ENCODE measurements around the gene MVB12B. TPM values are rescaled to one million over a fixed set of nuclear protein-coding genes. Genes with fewer than 3 reads are reported as not detected.

Gene MVB12B
- total and polyA plus RNA-seq, 2 donors: 4.4 to 11.5 TPM

- Histone ChIP-seq H3K9me3 (ENCODE audit: control insufficient read depth in 2 of 2, insufficient read depth in 1 of 2, low read length in 1 of 2) (no peaks in the 10 kb centered on the region), H3K27ac (ENCODE audit: low read depth in 1 of 2, low read length in 1 of 2) (no peak overlapping the region), H3K36me3 (ENCODE audit: control insufficient read depth in 2 of 2, insufficient read depth in 2 of 2, low read length in 1 of 2) (no peaks in the 10 kb centered on the region), H3K4me3 (ENCODE audit: low read length in 2 of 2) (no peak overlapping the region), H3K27me3 (ENCODE audit: control insufficient read depth in 2 of 2, insufficient read depth in 1 of 2, low read length in 1 of 2) (peaks cover 0 to 5% of the 10 kb centered on the region in 2 donors), H3K4me1 (ENCODE audit: control insufficient read depth in 2 of 2, insufficient read depth in 2 of 2, low read length in 2 of 2) (peaks cover 10% of the 10 kb centered on the region in 2 donors)
- DNase-seq (ENCODE audit: low read depth in 6 of 9, low spot score in 9 of 9): no peak
- 97% methylated on average over 1 of the region's 1 CpG for WGBS
These were observed 4.9 kb upstream of the MVB12B start for GRCh38 chr9:126321742-126322141.

- no peak overlapping the region for H3K27ac ChIP-seq (ENCODE audit: low read depth in 1 of 2, low read length in 1 of 2)
- no peaks in the 10 kb centered on the region for H3K9me3 ChIP-seq (ENCODE audit: control insufficient read depth in 2 of 2, insufficient read depth in 1 of 2, low read length in 1 of 2)
- H3K27me3 ChIP-seq (ENCODE audit: control insufficient read depth in 2 of 2, insufficient read depth in 1 of 2, low read length in 1 of 2): peaks cover 0 to 11% of the 10 kb centered on the region in 2 donors
- H3K36me3 ChIP-seq (ENCODE audit: control insufficient read depth in 2 of 2, insufficient read depth in 2 of 2, low read length in 1 of 2): no peaks in the 10 kb centered on the region
- peaks cover 20 to 22% of the 10 kb centered on the region in 2 donors for H3K4me1 ChIP-seq (ENCODE audit: control insufficient read depth in 2 of 2, insufficient read depth in 2 of 2, low read length in 2 of 2)
- no peak for DNase-seq (ENCODE audit: low read depth in 6 of 9, low spot score in 9 of 9)
- peak overlapping the region in 1 of 2 donors; percentile 94 for H3K4me3 ChIP-seq (ENCODE audit: low read length in 2 of 2)
- 91% methylated on average over 6 of the region's 6 CpGs for WGBS
These were observed 808 bp upstream of the MVB12B start for GRCh38 chr9:126325821-126326220.

- peak in 2 of 9 donors; percentile 27 to 50 for DNase-seq (ENCODE audit: low read depth in 6 of 9, low spot score in 9 of 9)
These were observed 531 bp downstream of the MVB12B start for GRCh38 chr9:126327006-126327713.

GRCh38 chr9:126327714-126328185 is 1.1 kb downstream of the MVB12B start:
- Histone ChIP-seq H3K27me3 (ENCODE audit: control insufficient read depth in 2 of 2, insufficient read depth in 1 of 2, low read length in 1 of 2) (peaks cover 0 to 11% of the 10 kb centered on the region in 2 donors), H3K4me3 (ENCODE audit: low read length in 2 of 2) (peak overlapping the region; percentile 35 to 94), H3K36me3 (ENCODE audit: control insufficient read depth in 2 of 2, insufficient read depth in 2 of 2, low read length in 1 of 2) (no peaks in the 10 kb centered on the region), H3K4me1 (ENCODE audit: control insufficient read depth in 2 of 2, insufficient read depth in 2 of 2, low read length in 2 of 2) (peaks cover 30 to 33% of the 10 kb centered on the region in 2 donors), H3K9me3 (ENCODE audit: control insufficient read depth in 2 of 2, insufficient read depth in 1 of 2, low read length in 1 of 2) (no peaks in the 10 kb centered on the region), H3K27ac (ENCODE audit: low read depth in 1 of 2, low read length in 1 of 2) (peak overlapping the region; percentile 6 to 53)
- DNase-seq (ENCODE audit: low read depth in 6 of 9, low spot score in 9 of 9): no peak
- WGBS: 54% methylated on average over 5 of the region's 5 CpGs

More at GRCh38 chr9:126327006-126327713, 531 bp downstream of the MVB12B start:
- Histone ChIP-seq H3K27me3 (ENCODE audit: control insufficient read depth in 2 of 2, insufficient read depth in 1 of 2, low read length in 1 of 2) (peaks cover 0 to 11% of the 10 kb centered on the region in 2 donors), H3K4me3 (ENCODE audit: low read length in 2 of 2) (peak overlapping the region; percentile 35 to 94), H3K36me3 (ENCODE audit: control insufficient read depth in 2 of 2, insufficient read depth in 2 of 2, low read length in 1 of 2) (no peaks in the 10 kb centered on the region), H3K4me1 (ENCODE audit: control insufficient read depth in 2 of 2, insufficient read depth in 2 of 2, low read length in 2 of 2) (peaks cover 27 to 29% of the 10 kb centered on the region in 2 donors), H3K27ac (ENCODE audit: low read depth in 1 of 2, low read length in 1 of 2) (peak overlapping the region in 1 of 2 donors; percentile 87), H3K9me3 (ENCODE audit: control insufficient read depth in 2 of 2, insufficient read depth in 1 of 2, low read length in 1 of 2) (no peaks in the 10 kb centered on the region)
- WGBS: 9% methylated on average over 59 of the region's 59 CpGs

GRCh38 chr9:126328407-126328806 is 1.8 kb downstream of the MVB12B start:
- 95% methylated on average over 3 of the region's 3 CpGs for WGBS
- H3K9me3 ChIP-seq (ENCODE audit: control insufficient read depth in 2 of 2, insufficient read depth in 1 of 2, low read length in 1 of 2): no peaks in the 10 kb centered on the region
- H3K4me3 ChIP-seq (ENCODE audit: low read length in 2 of 2): peak overlapping the region in 1 of 2 donors; percentile 94
- H3K27ac ChIP-seq (ENCODE audit: low read depth in 1 of 2, low read length in 1 of 2): no peak overlapping the region
- DNase-seq (ENCODE audit: low read depth in 6 of 9, low spot score in 9 of 9): no peak
- peaks cover 30 to 33% of the 10 kb centered on the region in 2 donors for H3K4me1 ChIP-seq (ENCODE audit: control insufficient read depth in 2 of 2, insufficient read depth in 2 of 2, low read length in 2 of 2)
- no peaks in the 10 kb centered on the region for H3K36me3 ChIP-seq (ENCODE audit: control insufficient read depth in 2 of 2, insufficient read depth in 2 of 2, low read length in 1 of 2)
- peaks cover 0 to 11% of the 10 kb centered on the region in 2 donors for H3K27me3 ChIP-seq (ENCODE audit: control insufficient read depth in 2 of 2, insufficient read depth in 1 of 2, low read length in 1 of 2)

GRCh38 chr9:126329476-126330275 is 3.0 kb downstream of the MVB12B start:
- Histone ChIP-seq H3K9me3 (ENCODE audit: control insufficient read depth in 2 of 2, insufficient read depth in 1 of 2, low read length in 1 of 2) (no peaks in the 10 kb centered on the region), H3K4me1 (ENCODE audit: control insufficient read depth in 2 of 2, insufficient read depth in 2 of 2, low read length in 2 of 2) (peaks cover 30 to 37% of the 10 kb centered on the region in 2 donors), H3K36me3 (ENCODE audit: control insufficient read depth in 2 of 2, insufficient read depth in 2 of 2, low read length in 1 of 2) (no peaks in the 10 kb centered on the region), H3K27me3 (ENCODE audit: control insufficient read depth in 2 of 2, insufficient read depth in 1 of 2, low read length in 1 of 2) (peaks cover 0 to 11% of the 10 kb centered on the region in 2 donors), H3K27ac (ENCODE audit: low read depth in 1 of 2, low read length in 1 of 2) (peak overlapping the region in 1 of 2 donors; percentile 53), H3K4me3 (ENCODE audit: low read length in 2 of 2) (no peak overlapping the region)
- peak in 1 of 9 donors; percentile 33 for DNase-seq (ENCODE audit: low read depth in 6 of 9, low spot score in 9 of 9)
- WGBS: 90% methylated on average over 10 of the region's 10 CpGs

GRCh38 chr9:126330536-126330935 is 3.9 kb downstream of the MVB12B start:
- no peak overlapping the region for H3K27ac ChIP-seq (ENCODE audit: low read depth in 1 of 2, low read length in 1 of 2)

GRCh38 chr9:126331964-126332748 is 5.5 kb downstream of the MVB12B start:
- H3K27me3 ChIP-seq (ENCODE audit: control insufficient read depth in 2 of 2, insufficient read depth in 1 of 2, low read length in 1 of 2): peaks cover 0 to 6% of the 10 kb centered on the region in 2 donors
- WGBS: 66% methylated on average over 8 of the region's 8 CpGs
- no peak overlapping the region for H3K27ac ChIP-seq (ENCODE audit: low read depth in 1 of 2, low read length in 1 of 2)
- H3K4me1 ChIP-seq (ENCODE audit: control insufficient read depth in 2 of 2, insufficient read depth in 2 of 2, low read length in 2 of 2): peaks cover 24 to 34% of the 10 kb centered on the region in 2 donors
- no peak overlapping the region for H3K4me3 ChIP-seq (ENCODE audit: low read length in 2 of 2)
- no peaks in the 10 kb centered on the region for H3K36me3 ChIP-seq (ENCODE audit: control insufficient read depth in 2 of 2, insufficient read depth in 2 of 2, low read length in 1 of 2)
- peak in 3 of 9 donors; percentile 23 to 58 (median 34) for DNase-seq (ENCODE audit: low read depth in 6 of 9, low spot score in 9 of 9)
- H3K9me3 ChIP-seq (ENCODE audit: control insufficient read depth in 2 of 2, insufficient read depth in 1 of 2, low read length in 1 of 2): no peaks in the 10 kb centered on the region

More at GRCh38 chr9:126330536-126330935, 3.9 kb downstream of the MVB12B start:
- Histone ChIP-seq H3K4me3 (ENCODE audit: low read length in 2 of 2) (no peak overlapping the region), H3K9me3 (ENCODE audit: control insufficient read depth in 2 of 2, insufficient read depth in 1 of 2, low read length in 1 of 2) (no peaks in the 10 kb centered on the region), H3K36me3 (ENCODE audit: control insufficient read depth in 2 of 2, insufficient read depth in 2 of 2, low read length in 1 of 2) (no peaks in the 10 kb centered on the region), H3K4me1 (ENCODE audit: control insufficient read depth in 2 of 2, insufficient read depth in 2 of 2, low read length in 2 of 2) (peaks cover 30 to 41% of the 10 kb centered on the region in 2 donors), H3K27me3 (ENCODE audit: control insufficient read depth in 2 of 2, insufficient read depth in 1 of 2, low read length in 1 of 2) (peaks cover 0 to 11% of the 10 kb centered on the region in 2 donors)
- 92% methylated on average over 4 of the region's 4 CpGs for WGBS
- no peak for DNase-seq (ENCODE audit: low read depth in 6 of 9, low spot score in 9 of 9)

All from thymus (tissue), 11 donors.